Calu3 (cell line): ENCODE results near the gene ZXDC. TPM values are rescaled to one million over a fixed set of nuclear protein-coding genes. Genes with fewer than 3 reads are reported as not detected.

Experiments used
- BruUV-seq: library from RNA; stranded (reverse); fragments of 400-500 nt; replicated peaks from 2 replicates; lab custom pipeline; 2021; lab: Mats Ljungman, UMichigan
- CTCF ChIA-PET: fragments of 300-600 bp; sonication (Branson Sonifier 250); formaldehyde crosslinking; loops from one replicate; lab custom pipeline; 2022; ENCODE audit warnings: antibody characterized with exemption; lab: Charles Lee
- DNase-seq: peaks from one replicate; pipeline ENCODE4 v3.0.0; 2022
- H3K27ac Mint-ChIP-seq: one replicate; pipeline ENCODE4 v1.8.0; 2022; ENCODE audit warnings: mixed read lengths; ENCODE audit not compliant: unreplicated experiment
- H3K27me3 Mint-ChIP-seq: one replicate; pipeline ENCODE4 v1.8.0; 2022; ENCODE audit warnings: mixed read lengths; ENCODE audit not compliant: unreplicated experiment
- H3K36me3 Mint-ChIP-seq: one replicate; pipeline ENCODE4 v1.8.0; 2022; ENCODE audit warnings: mild to moderate bottlenecking, moderate library complexity, mixed read lengths; ENCODE audit not compliant: insufficient read depth, unreplicated experiment
- H3K4me1 Mint-ChIP-seq: one replicate; pipeline ENCODE4 v1.8.0; 2022; ENCODE audit warnings: mild to moderate bottlenecking, low read depth, mixed read lengths; ENCODE audit not compliant: unreplicated experiment
- H3K4me3 Mint-ChIP-seq: one replicate; pipeline ENCODE4 v1.8.0; 2022; ENCODE audit warnings: mild to moderate bottlenecking, low read depth, moderate library complexity, mixed read lengths; ENCODE audit not compliant: unreplicated experiment
- H3K9me3 Mint-ChIP-seq: one replicate; pipeline ENCODE4 v1.8.0; 2022; ENCODE audit warnings: low read depth, mixed read lengths; ENCODE audit not compliant: unreplicated experiment
- intact Hi-C: fragments of 100-400 bp; cut with micrococcal nuclease; formaldehyde crosslinking; loops from one replicate; pipeline ENCODE4 v1.10.0; 2022; ENCODE audit not compliant: unreplicated experiment
- total RNA-seq: library from RNA; stranded (reverse); gene quantifications from 2 replicates; pipeline ENCODE4 v1.2.3, GENCODE V29; 2022
- TF ChIP-seq, protein P1 (sequence below): fragments of 200-600 bp; IDR thresholded peaks from one replicate; pipeline ENCODE4 v1.8.0; 2022; ENCODE audit warnings: antibody characterized with exemption; ENCODE audit not compliant: unreplicated experiment

The ZXDC gene
- total RNA-seq, 1 experiment from 2014 or later, result 63.8 TPM

DNA sequence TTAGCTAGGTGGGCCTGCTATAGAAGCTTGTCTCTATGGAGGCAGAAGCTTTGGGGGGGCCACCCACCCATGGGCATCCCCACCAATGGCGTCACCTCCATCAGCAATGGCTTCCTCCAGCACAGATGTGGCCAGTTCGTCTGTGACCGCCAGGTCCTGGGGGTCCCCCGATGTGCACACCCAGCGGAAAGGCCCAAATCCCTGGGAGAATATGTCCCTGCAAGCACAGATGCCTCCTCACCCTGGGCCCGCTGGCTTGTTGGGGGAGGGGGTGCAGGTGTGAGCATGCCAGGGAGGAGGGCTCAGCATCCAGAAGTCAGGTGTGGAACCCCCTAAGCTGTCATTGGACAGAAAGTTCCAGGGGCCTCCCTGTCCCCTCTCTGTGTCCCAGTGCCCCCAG is 22.3 kb upstream of the ZXDC start:
- Mint-ChIP-seq H3K4me3 (no peak overlapping the region), H3K27ac (no peak overlapping the region), H3K27me3 (peaks cover 36% of the 10 kb centered on the region), H3K9me3 (no peaks in the 10 kb centered on the region), H3K4me1 (no peaks in the 10 kb centered on the region), H3K36me3 (no peaks in the 10 kb centered on the region)
- BruUV-seq, result no TSS peak
- TF ChIP-seq, protein P1, sequence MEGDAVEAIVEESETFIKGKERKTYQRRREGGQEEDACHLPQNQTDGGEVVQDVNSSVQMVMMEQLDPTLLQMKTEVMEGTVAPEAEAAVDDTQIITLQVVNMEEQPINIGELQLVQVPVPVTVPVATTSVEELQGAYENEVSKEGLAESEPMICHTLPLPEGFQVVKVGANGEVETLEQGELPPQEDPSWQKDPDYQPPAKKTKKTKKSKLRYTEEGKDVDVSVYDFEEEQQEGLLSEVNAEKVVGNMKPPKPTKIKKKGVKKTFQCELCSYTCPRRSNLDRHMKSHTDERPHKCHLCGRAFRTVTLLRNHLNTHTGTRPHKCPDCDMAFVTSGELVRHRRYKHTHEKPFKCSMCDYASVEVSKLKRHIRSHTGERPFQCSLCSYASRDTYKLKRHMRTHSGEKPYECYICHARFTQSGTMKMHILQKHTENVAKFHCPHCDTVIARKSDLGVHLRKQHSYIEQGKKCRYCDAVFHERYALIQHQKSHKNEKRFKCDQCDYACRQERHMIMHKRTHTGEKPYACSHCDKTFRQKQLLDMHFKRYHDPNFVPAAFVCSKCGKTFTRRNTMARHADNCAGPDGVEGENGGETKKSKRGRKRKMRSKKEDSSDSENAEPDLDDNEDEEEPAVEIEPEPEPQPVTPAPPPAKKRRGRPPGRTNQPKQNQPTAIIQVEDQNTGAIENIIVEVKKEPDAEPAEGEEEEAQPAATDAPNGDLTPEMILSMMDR, result no peak
- CTCF ChIA-PET, result interaction anchor here (1.5 kb wide), 1 partner anchor 26 kb away, joined by 3 read pairs; no protein-coding TSS in a partner anchor
- intact Hi-C loops, result no loop called here
- no peak for DNase-seq

DNA sequence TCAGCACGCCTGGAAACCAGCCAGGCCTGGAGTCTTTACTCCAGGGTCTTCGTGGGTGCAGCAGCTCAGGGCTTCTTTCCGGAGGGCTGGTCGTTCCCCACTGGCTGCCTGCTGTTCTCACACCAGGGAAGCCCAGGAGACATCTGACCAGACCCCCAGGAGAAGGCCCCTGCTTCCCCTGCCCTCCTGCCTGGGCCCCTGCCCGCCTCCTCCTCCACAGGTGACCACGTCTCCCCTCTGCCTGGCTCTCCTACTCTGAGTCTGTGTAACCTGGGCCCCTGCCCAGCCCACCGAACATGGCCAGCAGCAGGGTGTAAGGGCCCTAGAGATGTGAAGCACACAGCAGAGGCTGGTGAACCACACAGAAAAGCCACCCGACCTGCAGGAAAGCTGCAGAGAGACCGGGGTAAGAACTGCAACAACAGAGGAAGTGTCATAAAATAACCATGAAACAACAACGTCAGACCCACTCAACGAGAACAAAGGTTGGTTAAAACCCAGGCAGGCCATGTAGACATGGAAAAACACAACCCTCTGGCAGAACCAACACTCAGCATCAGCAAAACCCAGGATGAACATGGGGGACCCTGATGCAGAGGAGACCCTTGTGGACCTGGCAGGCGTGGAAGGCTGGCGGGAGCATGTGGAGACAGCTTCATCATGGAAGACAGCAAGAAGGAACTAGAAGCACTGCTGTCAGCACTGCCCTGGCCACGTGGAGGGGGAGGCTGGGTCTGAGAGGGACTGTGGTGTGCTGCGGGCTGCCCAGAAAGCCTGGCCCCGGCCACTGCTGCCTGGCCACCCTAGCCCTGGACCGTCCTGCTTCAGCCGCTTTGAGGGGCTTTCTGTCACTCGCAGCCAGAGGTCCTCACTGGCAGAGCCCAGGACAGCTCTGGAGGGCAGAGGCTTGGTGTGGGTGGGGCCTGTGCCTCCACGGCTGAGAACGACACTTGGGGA is 21.5 kb upstream of the ZXDC start:
- Mint-ChIP-seq H3K4me3 (no peak overlapping the region), H3K9me3 (no peaks in the 10 kb centered on the region), H3K4me1 (no peaks in the 10 kb centered on the region), H3K27me3 (peaks cover 39% of the 10 kb centered on the region), H3K36me3 (no peaks in the 10 kb centered on the region), H3K27ac (no peak overlapping the region)
- DNase-seq, result no peak
- TF ChIP-seq, protein P1, result no peak
- CTCF ChIA-PET, result interaction anchor here (0.8 kb wide), 1 partner anchor 583 kb away, joined by 3 read pairs; no protein-coding TSS in a partner anchor
- no TSS peak for BruUV-seq
- intact Hi-C loops, result no loop called here

DNA sequence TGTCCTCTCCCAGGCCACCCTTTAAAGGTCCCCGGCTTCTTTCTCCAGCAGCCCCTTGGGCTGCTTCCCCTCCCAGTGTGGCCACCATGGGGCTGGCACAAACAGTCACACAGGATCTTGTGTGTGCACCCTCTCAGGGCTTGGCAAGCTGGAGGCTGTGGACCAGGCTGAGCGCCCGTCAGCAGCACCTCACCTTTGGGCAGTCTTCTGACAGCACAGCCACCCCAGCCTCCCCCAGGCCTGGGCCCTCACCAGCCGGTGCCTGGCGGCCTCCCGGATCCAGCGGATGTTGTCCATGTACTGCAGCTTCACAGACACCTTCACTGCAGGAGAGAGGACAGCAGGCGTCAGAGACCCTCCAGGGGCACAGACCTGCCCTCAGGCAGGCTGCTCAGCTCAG is 20.1 kb upstream of the ZXDC start:
- no peak overlapping the region for H3K27ac Mint-ChIP-seq
- no peak overlapping the region for H3K4me3 Mint-ChIP-seq
- no peaks in the 10 kb centered on the region for H3K9me3 Mint-ChIP-seq
- intact Hi-C loops, result no loop called here
- BruUV-seq, result no TSS peak
- CTCF ChIA-PET, result interaction anchor here (0.8 to 1.1 kb wide), 2 partner anchors 33 to 585 kb away, joined by 3 read pairs; no protein-coding TSS in a partner anchor
- H3K27me3 Mint-ChIP-seq, result peaks cover 39% of the 10 kb centered on the region
- no peaks in the 10 kb centered on the region for H3K36me3 Mint-ChIP-seq
- TF ChIP-seq, protein P1, result no peak
- no peaks in the 10 kb centered on the region for H3K4me1 Mint-ChIP-seq
- DNase-seq, result no peak

DNA sequence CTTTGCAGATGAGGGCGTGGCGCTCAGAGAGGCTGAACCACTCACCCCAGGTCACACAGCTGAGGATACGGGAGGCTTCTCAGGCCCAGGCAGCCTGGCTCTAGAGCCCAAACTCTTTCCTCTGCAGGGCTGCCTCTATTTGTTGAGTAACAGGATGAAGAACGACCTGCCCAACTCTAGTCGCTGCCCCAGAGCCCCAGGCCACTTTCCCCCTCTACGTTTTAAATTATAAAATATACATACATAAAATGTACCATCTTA is 19.2 kb upstream of the ZXDC start:
- intact Hi-C loops, result no loop called here
- TF ChIP-seq, protein P1, result no peak
- BruUV-seq, result no TSS peak
- Mint-ChIP-seq H3K4me3 (no peak overlapping the region), H3K36me3 (no peaks in the 10 kb centered on the region), H3K9me3 (no peaks in the 10 kb centered on the region), H3K4me1 (peaks cover 3% of the 10 kb centered on the region), H3K27me3 (peaks cover 39% of the 10 kb centered on the region), H3K27ac (no peak overlapping the region)
- no peak for DNase-seq
- CTCF ChIA-PET, result no interaction called here
